ENCODE measurements around the gene CASP2.
A peak's percentile ranks its signal among the peaks of the same experiment; 100 is the strongest.

CASP2 gene

GRCh38 chr7:143299346-143299745 is 11.2 kb downstream of the CASP2 start:
- no peak for DNase-seq

GRCh38 chr7:143299840-143300239 is 11.7 kb downstream of the CASP2 start:
- DNase-seq: peak; percentile 43

- no peak for DNase-seq
These were observed 13.1 kb downstream of the CASP2 start for GRCh38 chr7:143300959-143301935.

GRCh38 chr7:143303733-143304132 is 15.6 kb downstream of the CASP2 start:
- DNase-seq: no peak

- DNase-seq: no peak
These were observed 16.8 kb downstream of the CASP2 start for GRCh38 chr7:143304938-143305337.

GRCh38 chr7:143305423-143306070 is 17.4 kb downstream of the CASP2 start:
- peak; percentile 80 for DNase-seq

GRCh38 chr7:143308632-143309031 is 20.5 kb downstream of the CASP2 start:
- no peak for DNase-seq

GRCh38 chr7:143314127-143314526 is 26.0 kb downstream of the CASP2 start:
- DNase-seq: no peak

GRCh38 chr7:143315776-143316175 is 27.6 kb downstream of the CASP2 start, which contains the start of gene CLCN1:
Gene CLCN1 (plus strand): TSS chr7:143316111. CDS start chr7:143316213, 102 bp downstream.
- no peak for DNase-seq

- no peak for DNase-seq
These were observed 28.3 kb downstream of the CASP2 start for GRCh38 chr7:143316492-143316891.

- DNase-seq: no peak
These were observed 30.5 kb downstream of the CASP2 start for GRCh38 chr7:143318661-143319060.

GRCh38 chr7:143320620-143321019 is 32.5 kb downstream of the CASP2 start:
- DNase-seq: no peak

- DNase-seq: no peak
These were observed 33.1 kb downstream of the CASP2 start for GRCh38 chr7:143321242-143321641.

- DNase-seq: no peak
These were observed 33.6 kb downstream of the CASP2 start for GRCh38 chr7:143321734-143322133.

- no peak for DNase-seq
These were observed 34.8 kb downstream of the CASP2 start for GRCh38 chr7:143322760-143323633.

GRCh38 chr7:143323653-143324052 is 35.5 kb downstream of the CASP2 start:
- DNase-seq: no peak

GRCh38 chr7:143325240-143325639 is 37.1 kb downstream of the CASP2 start:
- no peak for DNase-seq

- no peak for DNase-seq
These were observed 39.8 kb downstream of the CASP2 start for GRCh38 chr7:143327903-143328302.

- no peak for DNase-seq
These were observed 41.5 kb downstream of the CASP2 start for GRCh38 chr7:143329471-143330170.

- DNase-seq: no peak
These were observed 43.1 kb downstream of the CASP2 start for GRCh38 chr7:143331179-143331801.

- DNase-seq: no peak
These were observed 46.1 kb downstream of the CASP2 start for GRCh38 chr7:143334244-143334643.

GRCh38 chr7:143337216-143337615 is 49.1 kb downstream of the CASP2 start:
- no peak for DNase-seq

All from hematopoietic multipotent progenitor cell treated with erythropoietin and hydrocortisone succinate and interleukin-3 and kit ligand, for 8 days (in vitro differentiated cells).